ENCODE results near the gene FKBP5.

GRCh38 chr6:35583893-35584688, 104.6 kb downstream of the FKBP5 start:
- TF ChIP-seq CEBPB (IDR thresholded peaks at IDR 0.05) (no peak), USF1 (IDR thresholded peaks at IDR 0.05) (no peak), REST (IDR thresholded peaks at IDR 0.05; ENCODE audit: low read depth) (no peak), TAF1 (IDR thresholded peaks at IDR 0.05; ENCODE audit: low read depth) (no peak), NFIC (IDR thresholded peaks at IDR 0.05) (peak; percentile 55; the same call in 1 of the 2 replicates), EP300 (IDR thresholded peaks at IDR 0.05; ENCODE audit: borderline replicate concordance) (no peak), FOXM1 (IDR thresholded peaks at IDR 0.05; ENCODE audit: borderline replicate concordance, low read depth) (no peak), YY1 (IDR thresholded peaks at IDR 0.05; ENCODE audit: low read depth) (no peak)

Data from Ishikawa (cell line).